Gastroesophageal sphincter (tissue), 4 donors: ENCODE results near the gene RPRM. TPM values are rescaled to one million over a fixed set of nuclear protein-coding genes. Genes with fewer than 3 reads are reported as not detected.

Experiments
- ATAC-seq: fragments of 150-250 bp; one replicate; pipeline ENCODE4 v1.9.1; 2016; ENCODE audit warnings: mild to moderate bottlenecking, moderate library complexity
- H3K27ac ChIP-seq, 4 donors: fragments of 200-600 bp; sonication (generic) in 3 of 4; 1 replicate in 3 of 4; 2 replicates in 1 of 4; pipeline ENCODE4 v1.5.1; 2016 to 2019
- H3K27me3 ChIP-seq: fragments of 200-600 bp; sonication (generic); one replicate; pipeline ENCODE4 v1.5.1; 2019
- H3K36me3 ChIP-seq, 2 donors: fragments of 200-600 bp; sonication (generic); one replicate each; pipeline ENCODE4 v1.5.1; 2019; ENCODE audit warnings: control low read depth in 1 of 2
- H3K4me1 ChIP-seq, 3 donors: fragments of 200-600 bp; sonication (generic); 1 replicate in 2 of 3; 2 replicates in 1 of 3; pipeline ENCODE4 v1.5.1; 2016 to 2019; ENCODE audit warnings: control low read depth in 2 of 3
- H3K4me3 ChIP-seq, 2 donors: fragments of 200-600 bp; sonication (generic); one replicate each; pipeline ENCODE4 v1.5.1; 2019; ENCODE audit warnings: mild to moderate bottlenecking in 1 of 2, moderate library complexity in 1 of 2
- H3K9me3 ChIP-seq, 3 donors: fragments of 200-600 bp; sonication (generic); one replicate each; pipeline ENCODE4 v1.5.1; 2017 to 2019; ENCODE audit warnings: control low read depth in 2 of 3
- CTCF ChIP-seq, 4 experiments: fragments of 200-600 bp in 2 of 4; fragments of 450-650 bp in 2 of 4; sonication (generic) in 1 of 4; IDR thresholded peaks; one replicate each; pipeline ENCODE4 v1.5.1; 2017 to 2019; ENCODE audit warnings: antibody characterized with exemption in 4 of 4, mild to moderate bottlenecking in 2 of 4, moderate library complexity in 2 of 4
- EP300 ChIP-seq: sonication (generic); formaldehyde crosslinking; IDR thresholded peaks from one replicate; pipeline ENCODE4 v1.6.1; 2017; ENCODE audit warnings: antibody characterized with exemption, mild to moderate bottlenecking
- POLR2A ChIP-seq, 2 donors: fragments of 450-650 bp; IDR thresholded peaks; one replicate each; pipeline ENCODE4 v1.6.1; 2017; ENCODE audit warnings: antibody characterized with exemption in 2 of 2, mild to moderate bottlenecking in 2 of 2, moderate library complexity in 1 of 2
- POLR2AphosphoS5 ChIP-seq: sonication (generic); formaldehyde crosslinking; IDR thresholded peaks from one replicate; pipeline ENCODE4 v1.6.1; 2017; ENCODE audit warnings: antibody characterized with exemption
- WGBS, 2 donors: methylation state at CpG; one replicate each; pipeline ENCODE4 v1.1.5; 2018; ENCODE audit warnings: low coverage in 1 of 2; 5-methylcytosine and 5-hydroxymethylcytosine counted together
- total RNA-seq, 4 donors: library from RNA; depleted of rRNA; stranded (reverse); fragments of >200 nt; gene quantifications; one replicate each; pipeline ENCODE4 v1.1.0, GENCODE V29; 2016

Gene RPRM
- total RNA-seq, 4 donors from 2014 or later = 1.2 to 6.6 (median 3.9) TPM

- TF ChIP-seq POLR2A (IDR thresholded peaks at IDR 0.05) (no peak), EP300 (no peak), CTCF (IDR thresholded peaks at IDR 0.05) (no peak)
- WGBS, 2 donors = 3 to 10% methylated on average over 7 of the region's 7 CpGs
- H3K36me3 ChIP-seq = no peaks in the 10 kb centered on the region
- peak overlapping the region in 3 of 4 donors; percentile 74 to 80 (median 79) for H3K27ac ChIP-seq
- no peak for ATAC-seq
- no peaks in the 10 kb centered on the region for H3K9me3 ChIP-seq
- H3K27me3 ChIP-seq = peaks cover 44% of the 10 kb centered on the region
- H3K4me1 ChIP-seq = peaks cover 0 to 33% (median 22%) of the 10 kb centered on the region in 3 donors
- H3K4me3 ChIP-seq = peak overlapping the region in 1 of 2 donors; percentile 65
Observed at GRCh38 chr2:153476491-153476815, 2.1 kb downstream of the RPRM start.

GRCh38 chr2:153474876-153475435 lies 3.6 kb downstream of the RPRM start:
- Histone ChIP-seq H3K27me3 (peaks cover 41% of the 10 kb centered on the region), H3K9me3 (no peaks in the 10 kb centered on the region), H3K36me3 (no peaks in the 10 kb centered on the region), H3K4me3 (no peak overlapping the region), H3K4me1 (peaks cover 0 to 33% (median 22%) of the 10 kb centered on the region in 3 donors), H3K27ac (no peak overlapping the region)
- no peak for TF ChIP-seq POLR2AphosphoS5
- no peak for TF ChIP-seq CTCF (IDR thresholded peaks at IDR 0.05)
- TF ChIP-seq EP300 = no peak
- no peak for TF ChIP-seq POLR2A (IDR thresholded peaks at IDR 0.05)
- no peak for ATAC-seq
- 47 to 63% methylated on average over 2 of the region's 2 CpGs for WGBS, 2 donors

GRCh38 chr2:153474407-153474806 lies 4.2 kb downstream of the RPRM start:
- ATAC-seq = no peak
- TF ChIP-seq EP300 (no peak), POLR2AphosphoS5 (no peak), POLR2A (IDR thresholded peaks at IDR 0.05) (no peak)
- Histone ChIP-seq H3K27ac (no peak overlapping the region), H3K27me3 (peaks cover 35% of the 10 kb centered on the region), H3K4me1 (peaks cover 0 to 32% (median 22%) of the 10 kb centered on the region in 3 donors), H3K9me3 (no peaks in the 10 kb centered on the region), H3K36me3 (no peaks in the 10 kb centered on the region), H3K4me3 (no peak overlapping the region)
- WGBS, 2 donors = 33 to 60% methylated on average over 1 of the region's 1 CpG

- 79 to 96% methylated on average over 4 of the region's 4 CpGs for WGBS, 2 donors
- Histone ChIP-seq H3K9me3 (no peaks in the 10 kb centered on the region), H3K4me3 (no peak overlapping the region), H3K27ac (no peak overlapping the region), H3K36me3 (no peaks in the 10 kb centered on the region), H3K4me1 (no peaks in the 10 kb centered on the region), H3K27me3 (peaks cover 6% of the 10 kb centered on the region)
- no peak for ATAC-seq
- TF ChIP-seq CTCF (IDR thresholded peaks at IDR 0.05) = no peak
- no peak for TF ChIP-seq POLR2AphosphoS5
- TF ChIP-seq EP300 = no peak
Observed at GRCh38 chr2:153470867-153471266, 7.7 kb downstream of the RPRM start.

GRCh38 chr2:153464395-153464794 lies 14.2 kb downstream of the RPRM start:
- Histone ChIP-seq H3K27me3 (no peaks in the 10 kb centered on the region), H3K9me3 (no peaks in the 10 kb centered on the region), H3K36me3 (no peaks in the 10 kb centered on the region), H3K27ac (no peak overlapping the region), H3K4me1 (no peaks in the 10 kb centered on the region), H3K4me3 (no peak overlapping the region)
- ATAC-seq = no peak
- TF ChIP-seq CTCF (IDR thresholded peaks at IDR 0.05) (no peak), POLR2AphosphoS5 (no peak), POLR2A (IDR thresholded peaks at IDR 0.05) (no peak), EP300 (no peak)
- WGBS, 2 donors = 32 to 37% methylated on average over 3 of the region's 3 CpGs
